Trophoblast cell (in vitro differentiated cells and primary cell): ENCODE data around the gene RBM38.

ENCODE experiments used
- DNase-seq, 2 donors: peaks; one replicate each; pipeline ENCODE4 v3.0.0-alpha.2; 2016
- H2AFZ ChIP-seq: 2 replicates; pipeline ENCODE4 v1.6.1; 2013; ENCODE audit warnings: low read length, moderate library complexity, mild to moderate bottlenecking; ENCODE audit not compliant: insufficient read depth, poor library complexity
- H2AK5ac ChIP-seq: 2 replicates; pipeline ENCODE4 v1.6.1; 2013; ENCODE audit warnings: mild to moderate bottlenecking, low read length
- H2BK120ac ChIP-seq: 2 replicates; pipeline ENCODE4 v1.6.1; 2013; ENCODE audit warnings: low read length, mild to moderate bottlenecking, moderate library complexity; ENCODE audit not compliant: insufficient read depth, poor library complexity
- H2BK12ac ChIP-seq: 2 replicates; pipeline ENCODE4 v1.6.1; 2013; ENCODE audit warnings: mild to moderate bottlenecking, low read length, moderate library complexity
- H2BK5ac ChIP-seq: 2 replicates; pipeline ENCODE4 v1.6.1; 2013; ENCODE audit warnings: low read length, low read depth, moderate library complexity, mild to moderate bottlenecking; ENCODE audit not compliant: poor library complexity
- H3K14ac ChIP-seq: 2 replicates; pipeline ENCODE4 v1.6.1; 2013; ENCODE audit warnings: mild to moderate bottlenecking, low read length
- H3K18ac ChIP-seq: 2 replicates; pipeline ENCODE4 v1.6.1; 2013; ENCODE audit warnings: mild to moderate bottlenecking, low read length
- H3K23ac ChIP-seq: 2 replicates; pipeline ENCODE4 v1.6.1; 2013; ENCODE audit warnings: low read length
- H3K27ac ChIP-seq: 2 replicates; pipeline ENCODE4 v1.5.1; 2013; ENCODE audit warnings: low read depth, mild to moderate bottlenecking, inconsistent platforms, low read length, moderate library complexity
- H3K27me3 ChIP-seq: 2 replicates; pipeline ENCODE4 v1.6.1; 2013; ENCODE audit warnings: inconsistent platforms, mild to moderate bottlenecking, low read length, moderate library complexity; ENCODE audit not compliant: insufficient read depth
- H3K36me3 ChIP-seq, 2 experiments: 1 replicate in 1 of 2; 2 replicates in 1 of 2; pipeline ENCODE4 v1.6.1; 2013; ENCODE audit warnings: low read length in 2 of 2, mild to moderate bottlenecking in 2 of 2, moderate library complexity in 1 of 2; ENCODE audit not compliant: insufficient read depth in 2 of 2, control insufficient read depth in 1 of 2
- H3K4ac ChIP-seq: 2 replicates; pipeline ENCODE4 v1.6.1; 2013; ENCODE audit warnings: low read depth, mild to moderate bottlenecking, low read length, moderate library complexity
- H3K4me1 ChIP-seq, 2 experiments: 1 replicate in 1 of 2; 2 replicates in 1 of 2; pipeline ENCODE4 v1.6.1; 2013; ENCODE audit warnings: low read length in 2 of 2, mild to moderate bottlenecking in 2 of 2, moderate library complexity in 1 of 2; ENCODE audit not compliant: insufficient read depth in 2 of 2, control insufficient read depth in 1 of 2
- H3K4me2 ChIP-seq: 2 replicates; pipeline ENCODE4 v1.6.1; 2013; ENCODE audit warnings: inconsistent platforms, mild to moderate bottlenecking, low read length, moderate library complexity
- H3K4me3 ChIP-seq: 2 replicates; pipeline ENCODE4 v1.5.1; 2013; ENCODE audit warnings: mild to moderate bottlenecking, low read depth, low read length, inconsistent platforms
- H3K79me1 ChIP-seq: one replicate; pipeline ENCODE4 v1.6.1; 2013; ENCODE audit warnings: low read length
- H3K79me2 ChIP-seq: 2 replicates; pipeline ENCODE4 v1.6.1; 2013; ENCODE audit warnings: low read length, mild to moderate bottlenecking; ENCODE audit not compliant: control insufficient read depth, insufficient read depth, poor library complexity
- H3K9ac ChIP-seq: 2 replicates; pipeline ENCODE4 v1.6.1; 2013; ENCODE audit warnings: mild to moderate bottlenecking, low read length
- H3K9me3 ChIP-seq: 2 replicates; pipeline ENCODE4 v1.6.1; 2013; ENCODE audit warnings: low read depth, mild to moderate bottlenecking, control low read depth, inconsistent platforms, low read length; ENCODE audit not compliant: insufficient read depth
- H4K12ac ChIP-seq: 2 replicates; pipeline ENCODE4 v1.6.1; 2013; ENCODE audit warnings: low read depth, mild to moderate bottlenecking, low read length, moderate library complexity
- H4K8ac ChIP-seq: 2 replicates; pipeline ENCODE4 v1.6.1; 2013; ENCODE audit warnings: low read depth, mild to moderate bottlenecking, low read length, moderate library complexity
- H4K91ac ChIP-seq: one replicate; pipeline ENCODE4 v1.6.1; 2013; ENCODE audit warnings: low read depth, mild to moderate bottlenecking, low read length, moderate library complexity
- WGBS: extraction: QIAGEN DNeasy Blood & Tissue Kit; methylation state at CpG from one replicate; pipeline ENCODE4 v1.1.7; 2013; ENCODE audit warnings: missing lambda C conversion rate; ENCODE audit not compliant: insufficient read length, insufficient coverage; ENCODE audit errors: extremely low coverage; 5-methylcytosine and 5-hydroxymethylcytosine counted together

Gene RBM38

GRCh38 chr20:57445298-57445697 is 54.1 kb downstream of the RBM38 start:
- Histone ChIP-seq H3K27me3 (no peaks in the 10 kb centered on the region), H2AFZ (no peak overlapping the region), H3K9me3 (no peaks in the 10 kb centered on the region), H3K79me2 (peaks cover 3% of the 10 kb centered on the region), H3K4me3 (no peak overlapping the region), H2BK5ac (no peak overlapping the region), H3K79me1 (peaks cover 19% of the 10 kb centered on the region), H3K4me1 (peaks cover 32 to 35% of the 10 kb centered on the region in 2 experiments), H2AK5ac (no peak overlapping the region), H3K4me2 (no peak overlapping the region), H4K91ac (no peak overlapping the region), H2BK120ac (no peak overlapping the region), H3K9ac (no peak overlapping the region), H4K8ac (no peak overlapping the region), H4K12ac (no peak overlapping the region), H3K27ac (no peak overlapping the region), H3K14ac (no peak overlapping the region), H3K36me3 (no peaks in the 10 kb centered on the region), H3K23ac (no peak overlapping the region), H2BK12ac (no peak overlapping the region), H3K18ac (no peak overlapping the region), H3K4ac (no peak overlapping the region)
- DNase-seq = no peak
- no CpG with 5 or more reads among the region's 10 CpGs for WGBS

GRCh38 chr20:57445774-57446173 is 54.6 kb downstream of the RBM38 start:
- H3K79me1 ChIP-seq = peaks cover 17% of the 10 kb centered on the region
- H4K91ac ChIP-seq = no peak overlapping the region
- no peak overlapping the region for H2BK12ac ChIP-seq
- no peaks in the 10 kb centered on the region for H3K27me3 ChIP-seq
- H2BK120ac ChIP-seq = no peak overlapping the region
- H3K4ac ChIP-seq = no peak overlapping the region
- no peaks in the 10 kb centered on the region for H3K9me3 ChIP-seq
- no peak overlapping the region for H3K23ac ChIP-seq
- no peak overlapping the region for H2AFZ ChIP-seq
- H3K36me3 ChIP-seq = no peaks in the 10 kb centered on the region
- no peak overlapping the region for H2BK5ac ChIP-seq
- no peak overlapping the region for H3K14ac ChIP-seq
- no peak overlapping the region for H3K4me3 ChIP-seq
- no peak overlapping the region for H3K27ac ChIP-seq
- H3K4me2 ChIP-seq = no peak overlapping the region
- H4K12ac ChIP-seq = no peak overlapping the region
- DNase-seq = no peak
- no peak overlapping the region for H3K9ac ChIP-seq
- H3K79me2 ChIP-seq = peaks cover 3% of the 10 kb centered on the region
- no peak overlapping the region for H2AK5ac ChIP-seq
- no CpG with 5 or more reads among the region's 3 CpGs for WGBS
- no peak overlapping the region for H3K18ac ChIP-seq
- H3K4me1 ChIP-seq = peaks cover 29 to 30% of the 10 kb centered on the region in 2 experiments
- no peak overlapping the region for H4K8ac ChIP-seq

GRCh38 chr20:57448764-57449354 is 57.7 kb downstream of the RBM38 start:
- no peak overlapping the region for H3K18ac ChIP-seq
- H3K27me3 ChIP-seq = no peaks in the 10 kb centered on the region
- no peak overlapping the region for H3K4ac ChIP-seq
- no peak overlapping the region for H4K91ac ChIP-seq
- no CpG with 5 or more reads among the region's 9 CpGs for WGBS
- H2BK5ac ChIP-seq = no peak overlapping the region
- no peak overlapping the region for H3K27ac ChIP-seq
- no peak overlapping the region for H4K12ac ChIP-seq
- no peak overlapping the region for H2AFZ ChIP-seq
- no peaks in the 10 kb centered on the region for H3K79me2 ChIP-seq
- H3K9me3 ChIP-seq = no peaks in the 10 kb centered on the region
- H2BK12ac ChIP-seq = no peak overlapping the region
- H3K23ac ChIP-seq = no peak overlapping the region
- H3K4me2 ChIP-seq = no peak overlapping the region
- H2AK5ac ChIP-seq = no peak overlapping the region
- no peak for DNase-seq
- H3K4me1 ChIP-seq = peaks cover 5 to 6% of the 10 kb centered on the region in 2 experiments
- H2BK120ac ChIP-seq = no peak overlapping the region
- no peaks in the 10 kb centered on the region for H3K36me3 ChIP-seq
- H3K9ac ChIP-seq = no peak overlapping the region
- H3K79me1 ChIP-seq = no peaks in the 10 kb centered on the region
- no peak overlapping the region for H3K4me3 ChIP-seq
- H3K14ac ChIP-seq = no peak overlapping the region
- no peak overlapping the region for H4K8ac ChIP-seq

GRCh38 chr20:57449398-57450354 is 58.5 kb downstream of the RBM38 start:
- Histone ChIP-seq H2BK5ac (no peak overlapping the region), H3K14ac (no peak overlapping the region), H4K8ac (no peak overlapping the region), H3K18ac (no peak overlapping the region), H3K4me2 (no peak overlapping the region), H3K4me3 (no peak overlapping the region), H3K27me3 (no peaks in the 10 kb centered on the region), H4K12ac (no peak overlapping the region), H3K27ac (no peak overlapping the region), H3K23ac (no peak overlapping the region), H3K4ac (no peak overlapping the region), H2AFZ (no peak overlapping the region), H3K4me1 (peaks cover under 1% of the 10 kb centered on the region in 2 experiments), H3K79me1 (no peaks in the 10 kb centered on the region), H4K91ac (no peak overlapping the region), H3K9me3 (no peaks in the 10 kb centered on the region), H2BK120ac (no peak overlapping the region), H2BK12ac (no peak overlapping the region), H3K36me3 (no peaks in the 10 kb centered on the region), H2AK5ac (no peak overlapping the region), H3K9ac (no peak overlapping the region), H3K79me2 (no peaks in the 10 kb centered on the region)
- WGBS = no CpG with 5 or more reads among the region's 14 CpGs
- no peak for DNase-seq
